CD4-positive, alpha-beta T cell treated with Interleukin-15 for 4 hours (primary cell): Measurements from ENCODE around the gene FKBP2.

Source experiments
- DNase-seq: peaks from one replicate; pipeline ENCODE4 v3.0.0-alpha.2; 2020; ENCODE audit warnings: low spot score

FKBP2 gene

DNA sequence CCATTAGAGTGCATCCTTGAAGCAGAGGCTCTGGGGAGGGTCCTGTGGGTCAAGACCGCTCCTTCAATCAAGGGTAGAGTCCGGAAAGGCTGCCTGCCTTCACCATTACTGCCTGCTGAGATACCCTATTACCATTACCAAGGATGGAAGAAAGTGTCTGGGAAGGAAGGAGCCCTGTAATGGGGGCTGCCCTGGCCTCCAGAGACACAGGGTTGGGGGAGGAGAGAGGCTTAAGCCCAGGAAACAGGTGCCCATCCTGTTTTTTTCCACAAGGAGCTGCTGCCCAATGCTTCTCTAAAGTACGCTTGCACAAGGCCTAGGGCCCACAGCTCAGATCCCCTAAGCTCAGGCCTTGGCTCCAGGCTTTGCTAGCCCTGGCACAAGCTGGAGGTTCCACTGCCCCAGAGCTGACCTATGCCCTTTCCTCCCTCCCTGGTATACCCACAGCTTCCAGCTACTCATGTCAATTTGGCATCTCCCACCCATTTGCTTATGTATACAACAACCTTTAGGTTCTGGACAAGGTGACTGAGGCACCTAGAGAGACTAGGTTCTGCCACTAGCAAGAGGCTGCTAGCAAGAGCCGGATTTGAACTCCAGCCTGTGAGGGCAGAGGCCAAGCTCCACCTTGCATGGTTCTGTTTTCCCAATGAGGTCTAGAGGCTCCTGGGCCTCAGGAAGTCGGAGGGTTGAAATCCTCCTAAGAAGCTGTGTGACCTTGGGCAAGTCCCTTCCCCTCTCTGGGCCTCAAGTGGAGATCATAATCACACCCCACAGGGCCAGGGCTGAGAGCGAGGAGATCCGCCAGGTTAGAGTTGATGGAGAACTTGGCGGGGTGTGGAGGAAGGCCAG lies 8.9 kb downstream of the FKBP2 start:
- DNase-seq = no peak

- no peak for DNase-seq
These were observed 9.6 kb downstream of the FKBP2 start for GRCh38 chr11:64250415-64251015.

GRCh38 chr11:64251016-64251752 lies 10.3 kb downstream of the FKBP2 start, which contains the start of gene PLCB3:
Gene PLCB3, plus strand, starts transcription at chr11:64251530. Its CDS starts 120 bp downstream, at chr11:64251650.
- peak; percentile 55 for DNase-seq

DNA sequence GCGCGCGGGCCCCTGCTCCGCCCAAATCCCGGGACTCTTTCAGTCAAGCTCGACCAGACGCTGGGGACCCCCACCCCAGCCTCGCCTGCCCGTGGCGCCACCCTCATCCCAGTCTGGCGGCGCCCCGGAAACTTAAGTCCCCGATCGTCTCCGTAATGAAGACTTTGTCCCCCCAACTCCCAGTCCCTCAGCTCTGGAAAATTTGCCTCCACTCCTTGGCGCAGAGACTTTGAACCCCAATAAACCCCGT lies 10.8 kb downstream of the FKBP2 start:
- no peak for DNase-seq

GRCh38 chr11:64252003-64252872 lies 11.3 kb downstream of the FKBP2 start:
- no peak for DNase-seq

- no peak for DNase-seq
These were observed 12.1 kb downstream of the FKBP2 start for GRCh38 chr11:64253043-64253442.

GRCh38 chr11:64253481-64253880 lies 12.6 kb downstream of the FKBP2 start:
- DNase-seq = no peak

DNA sequence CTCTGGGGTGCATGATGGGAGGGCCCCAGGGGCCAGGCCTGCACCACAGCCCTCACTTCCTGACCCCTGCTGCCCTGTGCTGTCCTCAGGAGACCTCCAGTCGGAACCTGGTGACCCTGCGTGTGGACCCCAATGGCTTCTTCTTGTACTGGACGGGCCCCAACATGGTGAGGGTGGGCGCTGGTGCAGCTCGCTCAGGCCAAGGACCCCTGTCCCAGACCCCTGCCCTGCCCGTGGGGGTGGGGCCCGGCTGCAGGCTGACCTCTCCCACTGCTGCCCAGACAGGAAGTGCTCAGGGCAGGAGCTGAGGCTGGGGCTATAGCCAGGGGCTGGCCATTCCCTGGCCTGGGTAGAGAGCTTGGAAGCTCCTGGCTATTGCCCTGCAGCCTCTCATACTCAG lies 13.4 kb downstream of the FKBP2 start:
- no peak for DNase-seq

DNA sequence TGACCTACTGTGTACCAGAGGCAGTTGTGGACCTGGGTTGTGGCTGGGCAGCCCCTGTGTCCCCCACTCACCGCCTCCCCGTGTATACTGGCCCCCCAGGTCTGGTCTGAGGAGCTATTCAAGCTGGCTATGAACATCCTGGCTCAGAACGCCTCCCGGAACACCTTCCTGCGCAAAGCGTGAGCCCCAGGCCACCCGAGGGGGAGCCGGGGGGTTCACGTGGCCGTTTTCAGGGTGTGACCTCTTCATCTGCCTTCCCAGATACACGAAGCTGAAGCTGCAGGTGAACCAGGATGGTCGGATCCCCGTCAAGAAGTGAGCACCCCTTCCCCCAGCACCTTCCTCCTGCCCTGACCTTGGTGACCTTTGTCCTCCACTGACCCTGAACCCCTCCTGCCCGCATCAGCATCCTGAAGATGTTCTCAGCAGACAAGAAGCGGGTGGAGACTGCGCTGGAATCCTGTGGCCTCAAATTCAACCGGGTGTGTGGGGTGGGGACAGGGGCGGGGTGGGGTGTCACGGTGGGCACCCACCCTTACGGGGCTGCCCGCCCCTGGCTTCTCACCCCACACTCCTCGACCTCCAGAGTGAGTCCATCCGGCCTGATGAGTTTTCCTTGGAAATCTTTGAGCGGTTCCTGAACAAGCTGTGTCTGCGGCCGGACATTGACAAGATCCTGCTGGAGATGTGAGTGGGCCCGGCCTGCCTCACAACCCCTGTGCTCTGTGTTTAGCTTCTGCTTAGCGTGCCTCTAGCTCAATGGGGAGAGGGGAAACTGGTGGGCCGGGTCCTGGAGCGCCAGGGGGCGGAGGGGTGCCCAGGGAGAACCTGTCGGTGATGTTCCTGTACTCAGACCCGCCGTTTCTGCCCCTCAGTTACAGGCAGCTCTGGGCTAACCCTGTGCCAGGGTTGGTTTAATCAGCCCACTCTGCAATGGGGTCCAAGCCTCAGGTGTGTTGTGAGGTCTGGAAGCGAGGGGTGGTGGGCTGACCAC lies 14.5 kb downstream of the FKBP2 start:
- no peak for DNase-seq

DNA sequence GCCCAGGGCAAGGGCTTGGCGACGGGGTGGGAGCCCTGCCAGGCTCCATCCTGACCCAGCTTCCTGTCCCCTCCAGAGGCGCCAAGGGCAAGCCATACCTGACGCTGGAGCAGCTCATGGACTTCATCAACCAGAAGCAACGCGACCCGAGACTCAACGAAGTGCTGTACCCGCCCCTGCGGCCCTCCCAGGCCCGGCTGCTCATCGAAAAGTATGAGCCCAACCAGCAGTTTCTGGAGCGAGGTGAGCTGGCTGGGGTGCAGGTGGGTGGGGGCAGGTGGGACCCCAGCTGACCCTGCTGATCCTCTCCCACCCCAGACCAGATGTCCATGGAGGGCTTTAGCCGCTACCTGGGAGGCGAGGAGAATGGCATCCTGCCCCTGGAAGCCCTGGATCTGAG lies 15.4 kb downstream of the FKBP2 start:
- DNase-seq = no peak

DNA sequence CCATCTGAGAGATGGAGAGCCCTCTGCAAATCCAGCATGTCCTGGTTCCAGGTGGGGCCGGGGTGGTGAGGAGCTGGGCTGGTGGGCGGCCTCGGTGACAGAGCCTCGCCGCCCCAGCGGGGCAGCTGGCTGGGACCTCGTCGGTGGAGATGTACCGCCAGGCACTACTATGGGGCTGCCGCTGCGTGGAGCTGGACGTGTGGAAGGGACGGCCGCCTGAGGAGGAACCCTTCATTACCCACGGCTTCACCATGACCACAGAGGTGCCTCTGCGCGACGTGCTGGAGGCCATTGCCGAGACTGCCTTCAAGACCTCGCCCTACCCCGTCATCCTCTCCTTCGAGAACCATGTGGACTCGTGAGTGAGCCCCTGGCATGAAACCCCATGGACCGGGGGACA lies 17.5 kb downstream of the FKBP2 start:
- DNase-seq = no peak

GRCh38 chr11:64258946-64259532 lies 18.1 kb downstream of the FKBP2 start:
- no peak for DNase-seq

GRCh38 chr11:64259533-64260067 lies 18.7 kb downstream of the FKBP2 start:
- no peak for DNase-seq

- DNase-seq = no peak
These were observed 19.3 kb downstream of the FKBP2 start for GRCh38 chr11:64260147-64260708.

DNA sequence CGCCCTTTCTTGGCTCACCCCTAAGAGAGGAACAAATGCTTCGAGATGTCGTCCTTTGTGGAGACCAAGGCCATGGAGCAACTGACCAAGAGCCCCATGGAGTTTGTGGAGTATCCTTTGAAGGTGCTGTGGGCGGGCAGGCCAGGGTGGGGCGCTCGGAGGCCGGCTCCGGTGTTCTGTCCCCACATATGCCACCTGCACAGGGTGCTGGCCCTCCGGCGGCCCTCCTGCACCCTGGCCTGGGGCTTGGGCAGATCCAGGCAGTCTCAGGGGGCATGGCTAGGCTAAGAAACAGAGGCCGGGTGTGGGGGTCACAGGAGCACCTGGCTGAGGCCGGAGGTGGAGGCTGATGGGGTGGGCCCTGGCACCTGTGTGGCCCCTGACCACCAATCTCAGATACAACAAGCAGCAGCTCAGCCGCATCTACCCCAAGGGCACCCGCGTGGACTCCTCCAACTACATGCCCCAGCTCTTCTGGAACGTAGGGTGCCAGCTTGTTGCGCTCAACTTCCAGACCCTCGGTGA lies 20.7 kb downstream of the FKBP2 start:
- no peak for DNase-seq

GRCh38 chr11:64262271-64263002 lies 21.5 kb downstream of the FKBP2 start:
- DNase-seq = no peak

GRCh38 chr11:64263021-64263946 lies 22.4 kb downstream of the FKBP2 start:
- DNase-seq = no peak

DNA sequence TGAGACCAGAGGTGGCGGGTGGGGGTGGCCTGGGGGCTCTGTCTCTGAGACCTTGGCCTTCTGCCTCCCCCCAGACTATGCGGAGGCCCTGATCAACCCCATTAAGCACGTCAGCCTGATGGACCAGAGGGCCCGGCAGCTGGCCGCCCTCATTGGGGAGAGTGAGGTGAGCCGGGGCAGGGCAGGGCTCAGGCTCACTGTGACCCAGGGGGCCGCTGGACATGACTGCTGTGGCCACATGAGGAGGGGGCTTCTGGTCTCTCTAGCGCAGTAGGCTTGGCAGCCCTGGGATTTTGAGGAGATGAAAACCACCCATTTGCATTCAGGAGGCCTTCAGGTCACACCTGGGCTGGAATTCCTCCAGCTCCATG lies 23.0 kb downstream of the FKBP2 start:
- DNase-seq = no peak
